Fibroblast of skin of right biceps (primary cell): ENCODE results near the gene GM2A.
"Not testable (repeated sequence)": the region's sequence is repeated elsewhere in the genome, so short reads cannot be mapped to it uniquely, and the experiment has no call there.

Source experiments
- DNase-seq: peaks from one replicate; pipeline ENCODE4 v3.0.0-alpha.2; 2013

GM2A gene

DNA sequence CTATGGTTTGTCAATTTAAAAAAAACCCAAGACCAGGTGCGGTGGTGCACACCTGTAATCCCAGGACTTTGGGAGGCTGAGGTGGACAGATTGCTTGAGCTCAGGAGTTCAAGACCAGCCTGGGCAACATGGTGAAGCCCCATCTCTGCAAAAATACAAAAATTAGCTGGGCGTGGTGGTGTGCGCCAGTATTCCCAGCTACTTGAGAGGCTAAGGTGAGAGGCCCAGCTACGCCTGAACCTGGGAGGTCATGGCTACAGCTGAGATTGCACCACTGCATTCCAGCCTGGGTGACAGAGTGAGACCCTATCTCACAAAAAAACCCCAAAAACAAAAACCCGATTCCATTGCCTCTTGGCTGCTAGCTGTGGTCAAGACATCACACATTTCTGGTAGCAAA lies 2.0 kb downstream of the GM2A start:
- DNase-seq, result not testable (repeated sequence)

DNA sequence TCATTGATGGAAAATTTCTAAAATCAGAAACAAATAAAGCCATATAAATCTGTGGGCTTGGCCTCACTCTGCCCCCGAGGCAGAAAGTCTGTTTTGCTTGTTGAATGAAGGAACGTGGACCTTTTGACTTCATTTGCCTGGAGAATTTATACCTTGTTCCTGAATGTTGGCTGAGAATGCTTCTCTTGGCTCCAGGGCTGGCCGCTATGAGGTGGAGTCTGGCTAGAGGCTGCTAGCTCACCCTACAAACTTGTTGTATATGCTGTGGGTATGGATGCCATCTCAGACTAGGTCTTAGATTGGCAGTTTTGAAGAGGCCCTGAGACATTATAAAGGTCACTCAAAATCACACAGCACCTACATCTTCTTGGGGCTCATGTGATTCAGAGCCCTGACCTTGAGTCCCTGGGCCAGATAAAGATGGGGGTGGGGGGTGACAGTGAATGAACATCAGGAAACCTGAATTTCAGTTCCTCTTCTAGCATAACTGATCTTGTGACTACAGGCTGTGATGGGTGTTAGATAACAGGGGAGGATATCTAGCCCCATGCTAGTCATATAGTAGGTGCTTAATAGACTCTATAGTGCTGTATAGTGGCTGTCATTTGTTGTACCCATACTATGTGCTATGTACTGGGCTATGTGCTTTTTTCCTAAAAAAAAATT lies 2.8 kb downstream of the GM2A start:
- no peak for DNase-seq

DNA sequence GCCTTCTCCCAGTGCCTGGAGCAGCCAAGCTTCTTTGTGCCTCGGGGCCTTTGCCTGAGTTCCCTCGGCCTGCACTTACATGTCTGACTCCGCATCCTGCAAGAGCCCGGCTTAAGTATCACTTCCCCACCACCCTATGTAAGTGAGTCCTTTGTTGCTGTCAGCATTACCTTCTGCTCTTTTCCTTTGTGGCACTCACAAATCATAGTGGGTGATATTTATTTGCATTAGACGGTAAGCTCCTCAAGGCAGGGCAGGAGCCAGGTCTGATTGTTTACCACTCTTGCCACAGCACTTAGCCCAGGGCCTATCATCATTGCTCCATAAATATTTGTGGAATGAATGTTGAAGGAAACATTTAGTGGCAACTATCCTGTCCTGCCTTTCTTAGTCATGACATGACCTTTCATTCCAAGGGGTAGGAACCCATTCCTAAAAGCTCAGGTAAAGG lies 4.8 kb downstream of the GM2A start:
- DNase-seq, result peak; percentile 10

DNA sequence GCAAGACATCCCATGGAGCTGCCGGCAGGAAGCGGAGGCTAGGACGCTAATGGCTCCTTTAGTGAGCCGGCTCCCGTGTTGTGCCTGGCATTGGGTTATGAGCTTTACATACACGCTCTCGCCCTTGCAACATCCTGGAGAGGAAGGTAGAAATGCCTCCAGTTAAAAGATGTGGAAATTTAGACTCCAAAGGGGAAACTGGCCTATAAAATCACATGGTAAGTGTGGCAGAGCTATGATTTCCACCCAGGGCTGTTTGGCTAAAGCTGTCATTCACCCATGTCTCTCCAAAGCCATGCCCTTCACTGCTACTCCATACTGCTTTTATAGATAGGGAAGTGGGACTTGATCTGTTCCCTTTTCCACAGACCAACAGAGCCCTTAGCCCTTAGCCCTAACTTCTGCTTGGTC lies 5.2 kb downstream of the GM2A start:
- DNase-seq, result no peak

DNA sequence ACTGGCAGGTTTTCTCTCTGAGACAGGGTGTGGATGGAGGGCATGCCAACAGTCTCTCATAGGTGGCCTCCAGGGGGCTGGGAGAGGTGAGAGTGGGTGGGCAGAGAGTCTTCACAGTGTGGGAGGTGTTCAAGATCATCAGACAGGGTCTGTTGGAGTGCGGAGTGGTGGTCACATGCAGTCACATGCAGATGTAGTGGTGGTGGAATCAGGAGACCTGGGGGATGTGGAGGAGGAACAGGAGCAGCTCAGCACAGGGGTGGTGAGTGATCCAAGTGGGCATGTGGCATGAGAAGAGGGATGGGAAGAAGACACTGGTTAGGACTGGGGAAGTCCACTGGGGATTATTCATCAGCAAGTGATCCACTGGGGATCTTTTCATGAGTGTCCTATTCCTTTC lies 5.8 kb downstream of the GM2A start:
- DNase-seq, result no peak

DNA sequence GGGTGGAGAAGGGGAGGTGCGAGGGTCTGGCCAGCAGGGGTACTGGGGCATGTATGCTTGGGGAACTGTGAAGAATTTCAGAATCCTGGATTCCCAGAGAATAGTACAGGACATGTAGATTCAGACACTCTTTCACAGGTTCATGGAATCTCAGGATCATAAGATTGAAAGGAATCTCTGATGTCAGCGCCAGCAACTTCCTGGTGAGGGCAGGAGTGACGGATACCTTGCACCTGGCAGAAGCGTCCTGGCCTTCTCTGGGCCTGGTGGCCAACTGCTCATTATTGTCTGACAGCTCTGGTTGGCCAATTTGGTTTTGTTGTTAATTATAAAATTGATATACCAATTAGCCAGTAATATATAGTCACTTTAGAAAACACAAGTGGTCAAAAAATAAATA lies 6.9 kb downstream of the GM2A start:
- DNase-seq, result no peak

DNA sequence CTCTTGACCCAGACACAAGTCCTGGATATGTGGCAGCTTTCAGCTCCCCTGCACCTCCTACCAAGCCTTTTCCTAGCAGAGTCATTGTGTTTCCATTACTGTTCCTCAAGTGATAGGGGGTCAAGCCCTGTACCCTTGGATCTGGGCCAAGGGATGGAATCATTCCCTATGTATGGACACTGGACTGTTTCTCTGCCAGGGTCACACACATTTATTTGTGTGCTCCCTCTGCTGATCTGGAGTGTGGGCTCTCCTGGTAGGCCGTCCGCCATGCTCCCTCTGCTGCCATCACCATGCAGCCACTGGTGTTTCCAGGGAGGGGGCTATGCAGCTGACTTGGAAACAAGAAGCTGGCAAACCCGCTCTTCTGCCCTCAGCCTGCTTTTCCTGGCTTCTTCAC lies 9.5 kb downstream of the GM2A start:
- no peak for DNase-seq

DNA sequence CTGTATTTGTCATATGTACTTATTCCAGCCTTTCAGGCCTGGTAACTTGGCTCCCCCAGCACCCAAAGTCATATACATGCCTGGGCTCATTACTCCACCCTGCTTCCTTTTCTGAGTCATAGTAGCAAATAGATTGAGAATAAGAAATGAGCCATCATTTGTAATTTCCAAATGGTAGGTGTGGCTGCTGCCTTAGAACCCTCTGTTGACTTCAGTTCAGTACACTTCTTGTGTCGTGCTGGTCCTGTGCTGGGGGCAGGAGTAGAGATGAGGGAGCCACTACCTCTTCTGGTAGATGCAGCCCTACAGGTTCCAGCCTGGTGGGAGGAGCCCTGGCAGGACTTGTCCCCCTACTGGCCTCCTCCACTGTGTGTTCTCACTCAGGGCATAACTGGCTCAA lies 11.1 kb downstream of the GM2A start:
- DNase-seq, result peak; percentile 54

DNA sequence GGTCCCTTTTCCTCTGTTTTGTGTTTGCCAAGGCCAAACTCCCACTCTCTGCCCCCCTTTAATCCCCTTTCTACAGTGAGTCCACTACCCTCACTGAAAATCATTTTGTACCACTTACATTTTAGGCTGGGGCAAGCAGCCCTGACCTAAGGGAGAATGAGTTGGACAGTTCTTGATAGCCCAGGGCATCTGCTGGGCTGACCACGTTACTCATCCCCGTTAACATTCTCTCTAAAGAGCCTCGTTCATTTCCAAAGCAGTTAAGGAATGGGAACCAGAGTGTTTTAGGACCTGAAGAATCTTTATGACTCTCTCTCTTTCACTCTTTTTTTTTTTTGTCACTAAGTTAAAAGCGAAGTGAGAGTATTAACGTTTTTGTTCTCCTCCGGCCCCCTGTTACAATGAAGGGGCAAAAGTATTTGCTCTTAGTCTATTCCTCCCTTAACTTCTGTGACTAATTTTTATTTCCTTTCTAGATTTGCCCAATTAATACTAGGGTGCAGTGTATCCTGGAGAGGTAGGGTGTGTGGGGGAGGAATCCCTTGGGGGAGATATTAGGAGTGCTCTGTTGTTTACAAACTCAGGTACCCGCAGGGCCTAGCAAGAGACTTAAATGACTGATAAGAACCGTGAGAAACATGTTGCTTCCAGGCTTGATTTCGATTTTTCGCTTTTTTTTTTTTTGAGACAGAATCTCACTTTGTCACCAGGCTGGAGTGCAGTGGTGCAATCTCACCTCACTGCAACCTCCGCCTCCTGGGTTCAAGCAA lies 14.7 kb downstream of the GM2A start:
- DNase-seq, result no peak

DNA sequence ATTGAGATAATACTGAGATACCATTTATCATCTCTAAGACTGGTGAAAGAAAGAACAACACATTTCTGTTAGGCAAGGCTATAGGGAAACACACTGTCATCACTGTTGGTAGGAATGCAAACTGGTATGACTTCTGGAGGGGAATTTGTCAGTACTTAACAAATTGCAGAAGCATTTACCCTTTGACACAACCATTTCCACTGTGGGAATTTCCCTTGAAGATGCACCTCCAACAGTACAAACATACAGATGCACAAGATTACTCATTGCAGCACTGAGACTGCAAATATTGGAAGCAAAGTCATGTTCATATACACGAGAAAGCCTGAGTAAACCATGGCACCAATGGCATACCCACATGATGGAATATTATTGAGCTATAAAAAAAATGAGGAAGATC lies 17.6 kb downstream of the GM2A start:
- DNase-seq, result peak; percentile 10

DNA sequence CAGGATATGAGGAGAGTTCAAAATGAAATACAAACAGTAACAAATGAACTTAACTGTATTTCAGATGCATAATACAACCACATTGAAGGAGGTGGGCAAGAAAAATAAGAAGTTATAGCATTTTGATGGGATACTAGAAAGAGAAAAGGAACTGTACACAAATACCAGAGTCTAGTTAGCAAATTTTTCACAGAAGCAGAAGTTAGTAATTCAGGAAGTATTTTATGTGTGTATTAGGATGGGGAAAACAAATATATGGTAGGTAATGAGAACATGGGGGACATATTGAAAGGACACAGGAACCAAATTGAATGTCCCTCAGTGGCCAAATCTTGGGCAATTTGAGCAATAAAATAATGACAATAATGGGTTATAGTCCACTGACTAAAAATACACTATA lies 18.4 kb downstream of the GM2A start:
- no peak for DNase-seq

DNA sequence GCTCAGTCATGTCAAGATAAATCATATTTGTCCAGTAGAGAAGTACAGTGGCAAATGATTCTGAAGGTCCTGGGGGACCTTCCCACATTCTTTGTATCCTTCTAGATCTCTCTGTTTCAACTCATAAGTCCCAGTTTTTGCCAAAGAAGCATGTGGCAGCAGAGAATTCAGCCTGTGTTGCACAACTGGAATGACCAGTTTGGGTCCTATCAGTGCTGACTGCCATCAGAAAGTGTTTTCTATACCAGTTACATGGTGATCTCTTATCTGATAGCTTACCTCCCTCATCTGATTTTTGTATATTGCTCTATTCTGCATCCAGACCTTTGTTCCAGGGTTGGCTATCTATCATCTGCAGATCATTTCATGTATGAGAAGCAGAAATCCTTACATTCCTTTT lies 21.7 kb downstream of the GM2A start:
- DNase-seq, result no peak

DNA sequence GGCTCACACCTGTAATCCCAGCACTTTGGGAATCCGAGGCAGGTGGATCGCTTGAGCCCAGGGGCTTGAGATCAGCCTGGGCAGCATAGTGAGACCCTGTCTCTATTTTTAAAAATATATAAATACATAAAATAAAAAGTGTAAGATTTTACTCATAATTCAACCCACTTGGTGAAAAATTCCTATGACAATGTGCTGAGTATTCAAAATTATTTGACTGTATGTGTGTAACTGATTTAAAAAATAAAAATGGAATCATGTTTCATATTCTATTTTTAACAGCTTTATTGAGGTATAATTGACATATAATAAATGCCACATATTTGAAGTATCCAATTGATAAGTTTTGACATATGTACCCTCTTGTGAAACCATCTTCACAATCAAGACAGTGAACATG lies 22.8 kb downstream of the GM2A start:
- no peak for DNase-seq

DNA sequence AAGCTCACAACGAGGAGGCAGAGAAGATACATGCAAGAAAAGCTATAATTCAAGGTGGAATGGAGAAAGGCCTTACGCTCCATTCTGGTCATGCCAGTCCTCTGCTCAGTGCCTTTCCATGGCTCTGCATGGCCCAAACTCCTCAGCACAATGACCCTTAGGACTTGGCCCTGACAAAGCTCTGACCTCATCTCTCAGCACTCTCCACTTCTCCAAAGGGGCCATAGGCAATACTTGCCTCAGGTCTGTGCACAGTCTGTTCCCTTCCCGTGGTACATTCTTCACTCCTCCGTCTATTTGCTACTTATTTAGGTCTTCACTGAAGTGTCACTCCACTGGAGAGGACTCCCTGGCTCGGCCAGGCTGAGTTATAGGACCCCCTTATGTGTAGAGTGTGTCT lies 25.9 kb downstream of the GM2A start:
- no peak for DNase-seq

DNA sequence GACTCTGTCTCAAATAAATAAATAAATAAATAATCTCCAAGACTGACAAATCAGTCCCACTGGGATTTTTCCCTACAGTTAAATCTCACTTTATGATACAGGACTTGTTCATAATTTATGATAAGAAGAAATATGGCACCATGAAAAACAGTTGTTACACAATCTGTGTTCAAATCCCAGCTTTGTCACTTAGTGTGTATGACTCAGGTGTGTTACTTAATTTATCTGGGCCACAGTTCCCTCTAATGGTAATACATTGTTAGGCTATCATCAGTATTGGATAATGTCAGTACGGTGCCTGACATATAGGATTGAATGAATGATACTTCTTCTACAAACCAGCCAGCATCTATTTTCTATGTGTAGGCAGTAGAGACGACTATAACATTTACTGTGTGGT lies 27.5 kb downstream of the GM2A start:
- no peak for DNase-seq

DNA sequence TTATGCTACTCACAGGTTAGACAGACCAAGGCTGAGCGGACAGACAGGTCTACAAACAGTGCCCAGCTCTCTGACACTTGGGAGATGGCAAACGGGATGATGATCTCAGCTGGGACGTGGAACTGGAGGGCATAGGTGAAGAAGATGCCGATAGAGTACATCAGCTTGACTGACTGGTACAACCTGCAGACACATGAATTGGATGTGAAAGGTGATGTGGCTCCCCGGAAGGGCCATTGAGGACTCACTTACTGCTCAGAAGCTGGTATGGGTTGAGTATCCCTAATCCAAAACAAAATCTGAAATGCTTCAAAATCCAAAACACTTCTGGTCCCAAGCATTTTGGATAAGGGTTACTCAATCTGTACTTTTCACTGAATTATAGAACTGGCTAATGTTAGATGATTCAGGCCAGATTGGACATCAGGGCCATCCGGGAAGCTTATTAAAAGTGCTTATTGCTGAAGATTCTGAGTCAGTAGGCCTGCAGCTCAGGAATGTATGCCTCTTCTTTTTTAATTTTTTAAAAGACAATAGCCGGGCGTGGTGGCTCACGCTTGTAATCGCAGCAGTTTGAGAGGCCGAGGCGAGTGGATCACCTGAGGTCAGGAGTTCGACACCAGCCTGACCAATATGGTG lies 28.1 kb downstream of the GM2A start:
- no peak for DNase-seq

DNA sequence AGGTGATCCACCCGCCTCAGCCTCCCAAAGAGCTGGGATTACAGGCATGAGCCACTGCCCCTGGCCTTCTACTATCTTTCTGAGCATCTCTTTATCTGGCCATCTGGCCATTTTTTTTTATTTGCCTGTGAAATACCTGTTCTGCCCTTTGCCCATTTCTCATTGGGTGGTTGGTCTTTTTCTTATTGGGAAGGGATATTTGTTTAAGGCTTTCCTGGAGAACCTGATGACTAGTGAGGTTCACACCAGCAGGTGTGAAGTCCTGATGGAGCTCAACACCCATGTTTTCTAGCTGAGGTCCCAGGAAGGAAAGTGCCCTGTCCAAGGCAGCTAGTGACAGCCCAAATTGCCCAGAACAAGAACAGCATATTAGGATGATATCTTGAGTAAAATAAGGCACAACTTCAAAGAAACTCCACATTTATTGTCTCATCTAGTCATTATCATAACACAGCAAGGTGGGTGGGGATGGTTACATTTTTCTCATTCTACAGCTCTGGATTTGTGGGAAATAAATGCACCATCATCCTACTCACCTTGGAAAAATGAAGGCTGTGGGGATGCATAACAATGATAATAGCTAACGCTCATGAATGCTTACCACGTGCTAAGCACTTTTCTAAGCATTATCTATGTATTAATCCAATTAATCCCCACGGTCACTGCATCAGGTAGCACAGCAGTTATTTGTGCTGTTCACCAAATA lies 30.3 kb downstream of the GM2A start:
- no peak for DNase-seq

DNA sequence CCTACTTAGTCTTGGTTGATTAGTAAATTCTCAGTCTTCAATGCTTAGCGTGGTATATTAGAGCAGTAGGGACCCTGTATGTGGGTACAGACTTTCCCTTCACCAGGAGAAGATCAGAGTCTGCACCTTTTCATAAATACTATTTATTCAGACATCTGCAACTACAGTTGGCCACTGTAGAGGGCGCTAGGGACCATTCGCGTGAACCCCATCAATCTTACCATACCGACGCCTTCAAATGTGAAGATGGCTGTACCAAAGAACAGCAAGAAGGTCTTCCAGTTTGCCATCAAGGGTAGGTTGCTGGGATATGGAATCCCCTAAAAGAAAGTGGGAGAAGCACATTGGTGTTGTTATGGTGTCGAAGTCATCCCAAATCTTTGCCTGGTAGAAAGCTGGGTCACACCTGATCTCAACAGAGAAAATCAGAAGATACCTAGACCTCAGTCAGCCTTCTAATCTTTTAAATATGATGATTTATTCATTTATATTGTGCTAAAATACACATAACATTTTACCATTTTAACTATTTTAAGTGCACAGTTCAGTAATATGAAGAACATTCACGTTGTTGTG lies 31.5 kb downstream of the GM2A start:
- no peak for DNase-seq

DNA sequence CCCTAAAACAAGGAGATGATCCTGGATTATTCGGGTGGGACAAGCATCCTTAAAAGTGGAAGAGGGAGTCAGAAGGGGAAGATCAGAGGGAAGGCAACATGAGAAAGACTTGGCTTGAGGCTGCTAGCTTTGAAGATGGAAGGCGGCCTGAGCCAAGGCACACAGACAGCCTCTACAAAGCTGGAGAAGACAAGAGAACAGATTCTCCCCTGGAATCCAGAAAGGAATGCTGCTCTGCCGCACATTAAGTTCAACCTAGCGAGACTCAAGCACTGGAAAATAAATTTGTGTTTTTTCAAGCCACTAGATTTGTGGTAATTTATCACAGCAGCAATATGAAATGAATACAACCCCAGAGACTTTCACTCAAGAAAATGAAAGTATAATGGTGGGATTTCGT lies 32.7 kb downstream of the GM2A start:
- DNase-seq, result no peak

DNA sequence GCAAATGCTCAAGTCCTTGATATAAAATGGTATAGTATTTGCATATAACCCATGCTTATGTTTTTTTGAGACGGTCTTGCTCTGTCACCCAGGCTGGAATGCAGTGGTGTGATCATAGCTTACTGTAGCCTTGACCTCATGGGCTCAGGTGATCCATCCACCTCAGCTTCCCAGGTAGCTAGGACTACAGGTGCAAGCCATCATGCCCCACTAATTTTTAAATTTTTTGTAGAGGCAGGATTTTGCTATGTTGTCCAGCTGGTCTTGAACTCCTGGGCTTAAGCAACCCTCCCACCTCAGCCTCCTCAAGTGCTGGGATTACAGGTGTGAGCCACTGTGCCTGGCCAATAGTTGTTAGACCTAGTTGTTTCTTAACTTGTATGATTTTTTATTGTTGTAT lies 33.3 kb downstream of the GM2A start:
- no peak for DNase-seq

DNA sequence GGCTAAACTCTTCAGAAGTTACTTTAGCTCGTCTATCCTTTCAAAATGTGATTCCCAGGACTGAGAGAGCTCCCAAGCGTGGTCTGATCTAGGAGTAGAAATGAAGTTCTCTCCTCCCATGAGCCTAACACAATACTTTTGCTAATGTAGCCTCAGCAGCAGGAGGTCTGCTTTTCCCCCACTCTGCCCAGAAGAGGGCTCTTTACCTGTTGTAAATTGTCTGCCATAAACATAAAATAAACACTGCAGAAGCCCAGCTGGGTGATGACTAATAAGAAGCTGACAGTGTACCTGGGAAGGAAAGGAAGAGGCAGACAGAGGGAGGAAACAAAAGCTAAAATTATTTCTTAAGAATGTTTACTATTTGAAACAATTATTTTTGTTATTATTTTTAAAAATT lies 35.2 kb downstream of the GM2A start:
- no peak for DNase-seq

DNA sequence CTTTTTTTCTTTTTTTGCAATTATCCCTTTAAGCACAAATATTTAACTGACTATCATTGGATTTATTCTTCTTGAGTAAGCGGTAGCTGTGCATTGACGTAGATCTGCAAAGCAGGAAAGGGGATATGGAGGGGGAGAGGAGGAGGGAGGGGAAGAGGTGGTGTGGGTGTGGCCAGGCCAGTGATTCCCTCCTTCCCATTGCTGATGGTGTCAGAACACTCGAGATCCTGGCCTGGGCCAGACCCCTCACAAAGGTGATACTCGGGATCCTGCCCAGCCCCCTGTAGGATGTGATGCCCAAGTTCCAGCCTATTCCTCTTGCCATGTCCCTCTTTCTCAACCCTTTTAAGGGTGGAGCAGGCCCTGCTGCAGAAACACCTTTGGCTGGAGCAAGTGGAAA lies 40.6 kb downstream of the GM2A start:
- DNase-seq, result no peak

DNA sequence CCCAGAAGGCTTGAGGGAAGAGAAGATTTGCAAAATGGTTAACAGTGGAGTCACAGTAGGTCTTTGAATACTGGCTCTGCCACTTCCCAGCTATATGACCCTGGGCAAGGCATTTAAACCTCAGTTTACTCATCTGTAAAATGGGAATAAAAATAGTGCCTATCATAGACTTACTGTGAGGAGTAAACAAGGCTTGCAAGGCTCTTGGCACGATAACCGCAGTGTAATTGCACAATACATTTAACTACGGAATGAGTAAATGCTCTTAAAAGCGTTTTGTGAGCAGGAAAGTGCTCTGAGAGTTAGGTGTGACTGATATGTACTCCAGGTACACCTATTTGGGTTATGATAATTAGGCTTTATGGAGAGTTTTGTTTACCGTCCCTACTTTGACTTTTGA lies 42.2 kb downstream of the GM2A start:
- DNase-seq, result no peak
